KOPT-K1 (cell line): ENCODE results near the gene MBD1.
"Not testable (repeated sequence)": the region's sequence is repeated elsewhere in the genome, so short reads cannot be mapped to it uniquely, and the experiment has no call there.

ENCODE experiments used
- H3K27ac ChIP-seq: fragments of 200-600 bp; sonication (generic); 2 replicates; pipeline ENCODE4 v1.5.1; 2016; ENCODE audit warnings: antibody characterized with exemption, mild to moderate bottlenecking, low read depth, low read length; ENCODE audit not compliant: poor library complexity, severe bottlenecking
- H3K36me3 ChIP-seq: fragments of 200-600 bp; sonication (generic); 2 replicates; pipeline ENCODE4 v1.5.1; 2017; ENCODE audit warnings: antibody characterized with exemption, mild to moderate bottlenecking, low read length, moderate library complexity; ENCODE audit not compliant: insufficient read depth
- H3K9me3 ChIP-seq: fragments of 200-600 bp; sonication (generic); 2 replicates; pipeline ENCODE4 v1.5.1; 2017; ENCODE audit warnings: antibody characterized with exemption, low read length, mild to moderate bottlenecking; ENCODE audit not compliant: insufficient read depth, poor library complexity, severe bottlenecking

MBD1 gene, protein sequence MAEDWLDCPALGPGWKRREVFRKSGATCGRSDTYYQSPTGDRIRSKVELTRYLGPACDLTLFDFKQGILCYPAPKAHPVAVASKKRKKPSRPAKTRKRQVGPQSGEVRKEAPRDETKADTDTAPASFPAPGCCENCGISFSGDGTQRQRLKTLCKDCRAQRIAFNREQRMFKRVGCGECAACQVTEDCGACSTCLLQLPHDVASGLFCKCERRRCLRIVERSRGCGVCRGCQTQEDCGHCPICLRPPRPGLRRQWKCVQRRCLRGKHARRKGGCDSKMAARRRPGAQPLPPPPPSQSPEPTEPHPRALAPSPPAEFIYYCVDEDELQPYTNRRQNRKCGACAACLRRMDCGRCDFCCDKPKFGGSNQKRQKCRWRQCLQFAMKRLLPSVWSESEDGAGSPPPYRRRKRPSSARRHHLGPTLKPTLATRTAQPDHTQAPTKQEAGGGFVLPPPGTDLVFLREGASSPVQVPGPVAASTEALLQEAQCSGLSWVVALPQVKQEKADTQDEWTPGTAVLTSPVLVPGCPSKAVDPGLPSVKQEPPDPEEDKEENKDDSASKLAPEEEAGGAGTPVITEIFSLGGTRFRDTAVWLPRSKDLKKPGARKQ

GRCh38 chr18:50281295-50281971, at the start of gene MBD1:
Gene MBD1 (minus strand): TSS chr18:50281523. CDS start chr18:50279992, 1,531 bp downstream.
- H3K36me3 ChIP-seq: peaks cover 70% of the 10 kb centered on the region
- H3K9me3 ChIP-seq: no peaks in the 10 kb centered on the region
- peak within 1 kb of the TSS; percentile 90 for H3K27ac ChIP-seq

DNA sequence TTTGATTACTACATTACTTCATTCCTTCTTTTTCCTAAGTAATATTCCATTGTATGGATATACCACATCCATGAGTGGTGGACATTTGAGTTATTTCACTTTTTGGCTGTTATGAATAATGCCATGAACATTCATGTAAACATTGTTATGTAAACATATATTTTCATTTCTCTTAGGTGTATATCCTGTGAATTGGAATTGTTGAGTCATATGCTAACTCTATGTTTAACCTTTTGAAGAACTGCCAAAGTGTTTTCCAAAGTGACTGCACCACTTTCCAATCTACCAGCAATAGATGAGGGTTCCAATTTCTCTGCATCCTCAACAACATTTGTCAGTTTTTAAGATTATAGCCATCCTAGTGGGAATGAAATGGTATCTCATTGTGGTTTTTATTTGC, 48.9 kb upstream of the MBD1 start:
- no peak overlapping the region for H3K27ac ChIP-seq
- H3K9me3 ChIP-seq: peaks cover 4% of the 10 kb centered on the region
- H3K36me3 ChIP-seq: no peaks in the 10 kb centered on the region

DNA sequence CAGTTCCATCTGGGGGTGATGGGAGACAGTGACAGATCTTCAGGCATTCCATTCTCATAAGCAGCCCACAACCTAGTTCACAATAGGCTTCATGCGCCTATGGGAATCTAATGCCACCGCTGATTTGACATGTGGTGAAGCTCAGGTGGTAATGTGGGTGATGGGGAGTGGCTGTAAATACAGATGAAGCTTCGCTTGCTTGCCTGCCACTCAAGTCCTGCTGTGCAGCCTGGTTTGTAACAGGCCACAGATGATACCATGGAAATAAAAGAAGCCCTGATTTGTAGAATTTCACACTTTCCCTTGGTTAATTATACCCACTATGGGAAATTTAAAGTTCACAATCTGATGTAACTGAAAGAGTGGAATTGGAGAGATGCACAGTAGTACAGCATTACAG, 46.7 kb upstream of the MBD1 start:
- Histone ChIP-seq H3K9me3 (peaks cover 4% of the 10 kb centered on the region), H3K36me3 (no peaks in the 10 kb centered on the region), H3K27ac (no peak overlapping the region)

GRCh38 chr18:50320719-50321118, 39.4 kb upstream of the MBD1 start:
- Histone ChIP-seq H3K9me3 (no peaks in the 10 kb centered on the region), H3K27ac (no peak overlapping the region)

GRCh38 chr18:50315100-50315871, 34.0 kb upstream of the MBD1 start:
- no peaks in the 10 kb centered on the region for H3K9me3 ChIP-seq
- no peak overlapping the region for H3K27ac ChIP-seq
- H3K36me3 ChIP-seq: no peaks in the 10 kb centered on the region

More at GRCh38 chr18:50320719-50321118, 39.4 kb upstream of the MBD1 start:
- no peaks in the 10 kb centered on the region for H3K36me3 ChIP-seq

DNA sequence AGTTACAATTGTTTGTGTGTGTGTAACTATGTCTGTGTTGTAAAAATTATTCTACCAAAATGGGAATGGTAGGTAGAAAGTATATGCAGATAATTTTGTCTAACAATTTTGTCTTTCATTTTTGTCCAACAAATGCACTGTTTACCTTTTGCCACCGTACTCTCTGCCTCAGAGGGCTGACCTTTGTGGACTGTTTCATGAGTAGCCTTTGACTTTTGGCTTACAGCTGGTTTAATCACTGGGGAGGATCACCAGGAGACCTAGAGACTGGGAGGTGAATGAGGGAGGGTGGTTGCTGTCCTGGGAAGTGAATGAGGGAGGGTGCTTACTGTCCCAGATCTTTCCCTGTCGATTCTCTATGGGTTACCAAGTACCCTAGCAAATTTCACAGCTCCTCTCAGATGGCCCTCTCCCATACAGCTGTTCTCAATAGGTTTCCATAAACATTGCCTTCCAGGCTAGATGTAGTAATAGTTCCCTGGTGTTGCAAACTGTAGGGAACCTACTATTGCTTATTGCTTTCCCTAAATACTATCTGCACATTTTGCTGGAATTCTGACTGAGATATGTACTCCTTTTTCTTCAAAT, 32.6 kb upstream of the MBD1 start:
- H3K27ac ChIP-seq: no peak overlapping the region
- peaks cover under 1% of the 10 kb centered on the region for H3K9me3 ChIP-seq
- no peaks in the 10 kb centered on the region for H3K36me3 ChIP-seq

DNA sequence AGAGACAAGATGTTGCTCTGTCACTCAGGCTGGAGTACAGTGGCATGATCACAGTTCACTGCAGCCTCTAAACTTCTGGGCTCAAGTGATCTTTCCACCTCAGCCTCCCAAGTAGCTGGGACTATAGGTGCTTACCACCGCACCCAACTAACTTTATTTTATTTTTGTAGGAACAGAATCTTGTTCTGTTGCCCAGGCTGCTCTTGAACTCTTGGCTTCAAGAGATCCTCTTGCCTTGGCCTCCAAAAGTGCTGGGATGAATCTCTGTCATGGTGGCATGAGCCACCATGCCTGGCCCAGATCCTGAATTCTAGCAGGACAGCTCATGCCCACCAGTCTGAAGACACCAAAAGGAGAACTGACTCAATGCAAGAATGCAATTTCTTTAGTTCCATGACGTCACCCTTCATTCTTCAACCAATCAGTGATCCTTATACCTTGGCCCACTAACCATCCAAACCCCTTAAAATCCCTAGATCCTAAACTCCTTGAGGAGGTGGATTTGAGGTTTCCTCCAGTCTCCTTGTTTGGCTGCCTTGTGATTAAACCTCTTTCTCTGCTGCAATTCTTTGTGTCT, 31.8 kb upstream of the MBD1 start:
- no peaks in the 10 kb centered on the region for H3K36me3 ChIP-seq
- H3K9me3 ChIP-seq: peaks cover 6% of the 10 kb centered on the region
- H3K27ac ChIP-seq: no peak overlapping the region

GRCh38 chr18:50312296-50313030, 31.1 kb upstream of the MBD1 start:
- no peak overlapping the region for H3K27ac ChIP-seq
- no peaks in the 10 kb centered on the region for H3K36me3 ChIP-seq
- peaks cover 6% of the 10 kb centered on the region for H3K9me3 ChIP-seq

- Histone ChIP-seq H3K9me3 (peaks cover 6% of the 10 kb centered on the region), H3K36me3 (no peaks in the 10 kb centered on the region), H3K27ac (no peak overlapping the region)
These were observed 30.3 kb upstream of the MBD1 start for GRCh38 chr18:50311650-50312049.

- Histone ChIP-seq H3K9me3 (peaks cover 11% of the 10 kb centered on the region), H3K36me3 (no peaks in the 10 kb centered on the region), H3K27ac (no peak overlapping the region)
These were observed 28.8 kb upstream of the MBD1 start for GRCh38 chr18:50310080-50310479.

DNA sequence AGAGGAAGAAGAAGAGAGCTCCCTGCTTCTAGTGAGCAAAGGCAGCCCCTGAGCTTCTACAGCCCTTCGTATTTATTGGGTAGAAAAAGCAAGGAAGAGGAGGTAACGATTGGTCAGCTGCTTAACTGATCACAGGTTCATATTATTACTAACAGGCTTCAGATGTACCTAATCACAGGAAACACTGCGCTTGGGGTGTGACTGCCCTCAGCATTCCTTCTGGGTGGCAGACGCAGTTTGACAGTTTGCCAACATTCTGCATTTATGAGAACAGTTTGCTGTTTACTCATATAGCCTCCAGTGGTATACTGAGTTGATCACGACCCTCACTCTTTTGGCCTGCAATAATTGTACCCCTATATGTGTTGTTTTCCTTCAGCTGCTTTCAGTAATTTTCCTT, 27.5 kb upstream of the MBD1 start:
- H3K9me3 ChIP-seq: peaks cover 13% of the 10 kb centered on the region
- H3K27ac ChIP-seq, H3K36me3 ChIP-seq: not testable (repeated sequence)

GRCh38 chr18:50307738-50308470, 26.6 kb upstream of the MBD1 start:
- Histone ChIP-seq H3K27ac (no peak overlapping the region), H3K9me3 (peaks cover 13% of the 10 kb centered on the region)

DNA sequence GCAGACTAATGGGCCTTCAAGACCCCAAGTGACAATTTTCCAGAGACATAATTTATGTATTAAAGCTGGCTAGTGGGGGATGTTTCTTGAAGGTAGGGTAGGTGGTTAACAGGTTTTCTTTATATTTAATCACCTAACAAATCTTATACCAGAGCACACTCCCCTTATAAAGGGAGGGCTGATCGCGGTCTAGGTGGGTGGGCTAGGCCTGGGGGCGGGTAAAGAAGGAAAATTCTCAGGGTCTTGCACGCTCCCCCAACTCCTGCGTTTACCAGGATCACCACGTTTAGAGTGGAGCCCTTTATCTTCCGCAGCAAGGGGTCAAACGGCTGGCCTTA, 26.0 kb upstream of the MBD1 start:
- H3K9me3 ChIP-seq: peaks cover 13% of the 10 kb centered on the region
- H3K27ac ChIP-seq: no peak overlapping the region
- no peaks in the 10 kb centered on the region for H3K36me3 ChIP-seq

More at GRCh38 chr18:50307738-50308470, 26.6 kb upstream of the MBD1 start:
- no peaks in the 10 kb centered on the region for H3K36me3 ChIP-seq
